NOMO-1 (cell line): ENCODE measurements around the gene RLBP1.
"Not testable (repeated sequence)": the region's sequence is repeated elsewhere in the genome, so short reads cannot be mapped to it uniquely, and the experiment has no call there.

Experiments
- DNase-seq, 2 experiments: peaks; one replicate each; lab custom pipeline; 2025; ENCODE audit not compliant: unreplicated experiment in 2 of 2; lab: John Stamatoyannopoulos, UW

RLBP1 gene

DNA sequence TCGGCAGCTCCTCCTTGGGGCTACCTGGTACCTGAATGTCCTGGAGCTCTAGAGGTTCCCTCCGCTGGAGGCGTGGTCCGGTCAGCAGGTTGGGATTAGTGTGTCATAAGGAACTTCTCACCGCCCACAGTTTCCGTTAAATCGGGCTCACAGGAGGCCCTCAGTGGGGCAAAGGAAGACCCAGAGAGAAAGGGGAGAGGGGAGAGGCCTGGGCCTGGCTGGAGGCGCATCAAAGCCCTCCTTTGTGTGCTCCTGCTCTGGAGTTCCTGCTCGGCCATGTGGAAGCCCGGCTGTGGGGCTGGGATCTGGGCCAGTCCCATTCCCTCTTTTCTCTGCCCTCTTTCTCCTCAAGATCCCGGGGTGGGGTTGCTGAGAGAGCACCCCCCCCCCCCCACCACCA lies at the start of gene RLBP1:
TSS of gene RLBP1 (minus strand) at position 37 of the 400 bp plus-strand sequence. CDS start 2,604 bp downstream, outside the sequence.
- no peak for DNase-seq

GRCh38 chr15:89250142-89250541 lies 28.8 kb upstream of the RLBP1 start:
- not testable (repeated sequence) for DNase-seq

DNA sequence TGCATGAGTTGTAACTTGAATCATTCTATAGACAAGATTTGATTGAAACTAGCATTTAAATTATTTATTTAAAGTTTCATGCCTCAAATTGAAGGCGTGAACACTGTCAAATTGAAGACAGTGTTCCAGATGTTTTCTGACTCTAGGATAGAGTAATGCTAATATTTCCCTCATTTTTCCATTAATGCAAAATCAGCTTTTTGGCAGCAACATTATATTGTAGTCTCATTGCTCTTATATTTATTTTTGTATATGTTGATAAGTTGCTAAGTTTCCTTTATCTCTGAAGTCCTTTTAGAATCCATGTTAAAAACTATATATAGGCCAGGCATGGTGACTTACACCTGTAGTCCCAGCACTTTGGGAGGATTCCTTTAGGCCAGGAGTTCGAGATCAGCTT lies 27.2 kb upstream of the RLBP1 start:
- no peak for DNase-seq

- no peak for DNase-seq
These were observed 26.1 kb upstream of the RLBP1 start for GRCh38 chr15:89247446-89247845.

- DNase-seq, result no peak
These were observed 23.2 kb upstream of the RLBP1 start for GRCh38 chr15:89244574-89244903.

- peak; percentile 91 to 93 for DNase-seq
These were observed 22.6 kb upstream of the RLBP1 start, which contains the start of gene FANCI for GRCh38 chr15:89243691-89244573. TSS of gene FANCI (plus strand) at chr15:89243979. CDS start at chr15:89247648, 3,669 bp downstream.

GRCh38 chr15:89243046-89243690 lies 21.8 kb upstream of the RLBP1 start:
- DNase-seq, result peak in 1 of 2 experiments; percentile 39

GRCh38 chr15:89239883-89240810 lies 18.8 kb upstream of the RLBP1 start:
- DNase-seq, result not testable (repeated sequence)

DNA sequence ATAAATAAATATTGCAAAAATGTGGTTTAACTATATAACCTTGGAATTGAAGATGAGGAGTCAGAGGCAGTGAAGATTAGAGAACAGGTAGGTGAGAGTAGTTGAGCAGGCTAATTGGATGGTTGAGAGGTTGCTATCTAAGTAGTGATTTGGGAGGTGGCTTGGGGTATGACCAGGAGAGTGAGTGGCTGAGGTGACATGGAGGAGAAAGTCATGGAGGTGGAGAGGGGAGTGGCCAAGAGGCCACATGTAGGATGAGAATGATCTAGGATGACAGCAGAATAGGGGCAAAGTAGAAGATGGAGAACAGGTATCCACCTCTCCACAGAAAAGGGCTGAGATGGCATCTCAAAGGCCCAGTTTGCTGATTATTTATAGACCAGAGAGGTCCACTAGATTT lies 10.5 kb upstream of the RLBP1 start:
- no peak for DNase-seq

- DNase-seq, result no peak
These were observed 8.9 kb upstream of the RLBP1 start for GRCh38 chr15:89230277-89230676.

GRCh38 chr15:89227425-89227824 lies 6.0 kb upstream of the RLBP1 start:
- DNase-seq, result no peak

GRCh38 chr15:89226359-89227221 lies 5.2 kb upstream of the RLBP1 start:
- DNase-seq, result no peak

DNA sequence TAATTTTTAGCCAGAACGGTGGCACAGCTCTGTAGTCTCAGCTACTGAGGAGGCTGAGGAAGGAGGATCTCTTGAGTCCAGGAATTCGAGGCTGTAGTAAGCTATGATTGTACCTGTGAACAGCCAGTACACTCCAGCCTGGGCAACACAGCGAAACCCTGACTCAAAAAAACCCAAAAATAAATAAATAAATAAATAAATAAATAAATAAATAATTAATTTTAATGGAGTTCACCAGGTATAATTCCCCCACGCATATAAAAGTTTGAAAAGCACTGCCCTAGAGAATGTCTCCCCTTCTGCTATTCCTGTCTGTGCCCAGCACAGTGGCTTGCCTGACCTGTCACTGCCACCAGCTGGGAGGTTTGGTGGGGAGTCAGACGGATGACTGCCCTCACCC lies 4.2 kb upstream of the RLBP1 start:
- no peak for DNase-seq

GRCh38 chr15:89218531-89218930 lies 2.8 kb downstream of the RLBP1 start:
- DNase-seq, result no peak

- DNase-seq, result no peak
These were observed 3.5 kb downstream of the RLBP1 start for GRCh38 chr15:89217686-89218376.

DNA sequence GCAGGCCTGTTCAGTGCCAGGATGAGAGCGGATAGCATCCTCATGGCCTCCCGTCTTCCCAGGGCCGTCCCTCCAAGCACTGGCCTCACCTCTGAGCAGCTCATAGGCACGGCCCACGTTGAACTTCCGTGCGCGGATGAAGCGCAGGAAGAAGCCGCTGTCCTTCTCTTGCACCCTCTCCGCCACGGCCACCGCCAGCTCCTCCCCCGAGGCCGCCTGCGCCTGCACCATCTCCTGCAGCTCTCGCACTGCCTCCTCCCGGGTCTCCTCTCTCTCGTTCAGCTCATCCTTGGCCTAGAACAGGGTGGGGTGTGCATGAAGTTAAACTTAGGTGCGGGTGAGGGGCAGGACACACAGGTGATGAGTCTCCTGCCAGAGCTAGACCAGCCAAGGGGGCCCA lies 4.3 kb downstream of the RLBP1 start:
- DNase-seq, result no peak

- DNase-seq, result no peak
These were observed 5.8 kb downstream of the RLBP1 start for GRCh38 chr15:89215627-89216026.

GRCh38 chr15:89211678-89212170 lies 9.7 kb downstream of the RLBP1 start:
- DNase-seq, result peak in 1 of 2 experiments; percentile 12

- DNase-seq, result no peak
These were observed 12.3 kb downstream of the RLBP1 start for GRCh38 chr15:89209057-89209456.
